HG03520 (cell line): Measurements from ENCODE around the gene GHRHR.

Experiments
- ATAC-seq: cut with Tn5 transposase; IDR thresholded peaks from one replicate; pipeline ENCODE4 v1.9.1; 2021; ENCODE audit warnings: mild to moderate bottlenecking, moderate library complexity; ENCODE audit not compliant: unreplicated experiment

Gene GHRHR

GRCh38 chr7:30965883-30966282 lies 2.1 kb downstream of the GHRHR start:
- ATAC-seq = no peak

- no peak for ATAC-seq
Observed at GRCh38 chr7:30968294-30968693, 4.5 kb downstream of the GHRHR start.

- ATAC-seq = no peak
Observed at GRCh38 chr7:30968747-30969603, 5.2 kb downstream of the GHRHR start.

- no peak for ATAC-seq
Observed at GRCh38 chr7:30969604-30969970, 5.8 kb downstream of the GHRHR start.

GRCh38 chr7:30970074-30970473 lies 6.3 kb downstream of the GHRHR start:
- ATAC-seq = no peak

GRCh38 chr7:30970594-30971094 lies 6.9 kb downstream of the GHRHR start:
- no peak for ATAC-seq

- ATAC-seq = no peak
Observed at GRCh38 chr7:30971440-30971839, 7.7 kb downstream of the GHRHR start.

GRCh38 chr7:30971840-30972563 lies 8.2 kb downstream of the GHRHR start:
- no peak for ATAC-seq

- ATAC-seq = no peak
Observed at GRCh38 chr7:30973292-30973691, 9.5 kb downstream of the GHRHR start.

GRCh38 chr7:30973791-30974604 lies 10.2 kb downstream of the GHRHR start:
- ATAC-seq = no peak

- peak; percentile 94 for ATAC-seq
Observed at GRCh38 chr7:30974605-30975255, 11.0 kb downstream of the GHRHR start.

GRCh38 chr7:30975256-30975899 lies 11.6 kb downstream of the GHRHR start:
- peak; percentile 23 for ATAC-seq

- no peak for ATAC-seq
Observed at GRCh38 chr7:30976381-30976780, 12.6 kb downstream of the GHRHR start.

- no peak for ATAC-seq
Observed at GRCh38 chr7:30977222-30977621, 13.5 kb downstream of the GHRHR start.

- no peak for ATAC-seq
Observed at GRCh38 chr7:30977896-30978564, 14.3 kb downstream of the GHRHR start.

GRCh38 chr7:30979027-30979426 lies 15.3 kb downstream of the GHRHR start:
- no peak for ATAC-seq

- ATAC-seq = no peak
Observed at GRCh38 chr7:30980194-30980593, 16.4 kb downstream of the GHRHR start.

- ATAC-seq = no peak
Observed at GRCh38 chr7:30980751-30981150, 17.0 kb downstream of the GHRHR start.

GRCh38 chr7:30983042-30983913 lies 19.5 kb downstream of the GHRHR start:
- ATAC-seq = peak; percentile 89
